Measurements from ENCODE around the gene TCEA3. TPM values are rescaled to one million over a fixed set of nuclear protein-coding genes. Genes with fewer than 3 reads are reported as not detected.

TCEA3 gene
- polyA plus RNA-seq, 1 donor (not counting 4 experiments of a cell fraction or from before 2014, with no cell fraction given), result 0.38 TPM

DNA sequence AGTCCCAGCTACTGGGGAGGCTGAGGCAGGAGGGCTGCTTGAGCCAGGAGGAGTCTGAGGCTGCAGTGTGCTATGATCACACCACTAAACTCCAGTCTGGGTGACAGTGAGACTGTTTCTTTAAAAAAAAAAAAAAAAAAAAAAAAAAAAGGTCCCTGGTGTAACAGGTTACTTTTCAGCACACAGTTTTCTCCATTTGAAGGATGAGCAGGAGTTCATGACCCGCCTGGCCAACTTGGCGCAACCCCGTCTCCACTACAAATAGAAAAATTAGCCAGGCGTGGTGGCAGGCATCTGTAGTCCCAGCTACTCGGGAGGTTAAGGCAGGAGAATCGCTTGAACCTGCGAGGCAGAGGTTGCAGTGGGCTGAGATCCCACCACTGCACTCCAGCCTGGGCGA lies 92.8 kb downstream of the TCEA3 start:
- H3K36me3 ChIP-seq (ENCODE audit: control insufficient read depth in 2 of 2, extremely low read depth in 1 of 2, insufficient read depth in 2 of 2, low read length in 2 of 2), result peaks cover 23 to 32% of the 10 kb centered on the region in 2 experiments
- peaks cover 2% of the 10 kb centered on the region for H3K9me1 ChIP-seq (ENCODE audit: control insufficient read depth, extremely low read depth, insufficient read depth, low read length)
- no peak overlapping the region for H3K4me3 ChIP-seq (ENCODE audit: control insufficient read depth in 2 of 3, extremely low read depth in 1 of 3, insufficient read depth in 2 of 3, low read depth in 1 of 3, low read length in 3 of 3)
- H4K20me1 ChIP-seq (ENCODE audit: control insufficient read depth, extremely low read depth, insufficient read depth, low read length), result peaks cover 6% of the 10 kb centered on the region
- no peak for TF ChIP-seq EZH2 (IDR thresholded peaks at IDR 0.05; ENCODE audit: low read length)
- TF ChIP-seq, protein P1, sequence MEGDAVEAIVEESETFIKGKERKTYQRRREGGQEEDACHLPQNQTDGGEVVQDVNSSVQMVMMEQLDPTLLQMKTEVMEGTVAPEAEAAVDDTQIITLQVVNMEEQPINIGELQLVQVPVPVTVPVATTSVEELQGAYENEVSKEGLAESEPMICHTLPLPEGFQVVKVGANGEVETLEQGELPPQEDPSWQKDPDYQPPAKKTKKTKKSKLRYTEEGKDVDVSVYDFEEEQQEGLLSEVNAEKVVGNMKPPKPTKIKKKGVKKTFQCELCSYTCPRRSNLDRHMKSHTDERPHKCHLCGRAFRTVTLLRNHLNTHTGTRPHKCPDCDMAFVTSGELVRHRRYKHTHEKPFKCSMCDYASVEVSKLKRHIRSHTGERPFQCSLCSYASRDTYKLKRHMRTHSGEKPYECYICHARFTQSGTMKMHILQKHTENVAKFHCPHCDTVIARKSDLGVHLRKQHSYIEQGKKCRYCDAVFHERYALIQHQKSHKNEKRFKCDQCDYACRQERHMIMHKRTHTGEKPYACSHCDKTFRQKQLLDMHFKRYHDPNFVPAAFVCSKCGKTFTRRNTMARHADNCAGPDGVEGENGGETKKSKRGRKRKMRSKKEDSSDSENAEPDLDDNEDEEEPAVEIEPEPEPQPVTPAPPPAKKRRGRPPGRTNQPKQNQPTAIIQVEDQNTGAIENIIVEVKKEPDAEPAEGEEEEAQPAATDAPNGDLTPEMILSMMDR (optimal IDR thresholded peaks at IDR 0.05 in 1 of 3, IDR thresholded peaks at IDR 0.05 in 1 of 3, conservative IDR thresholded peaks at IDR 0.05 in 1 of 3; ENCODE audit: extremely low read depth in 1 of 3, insufficient read depth in 2 of 3, low read length in 3 of 3), result no peak
- no peak overlapping the region for H3K4me2 ChIP-seq (ENCODE audit: control insufficient read depth, extremely low read depth, insufficient read depth, low read depth, low read length)
- no peaks in the 10 kb centered on the region for H3K27me3 ChIP-seq (ENCODE audit: control insufficient read depth, extremely low read depth, insufficient read depth, low read length)
- peaks cover 72% of the 10 kb centered on the region for H3K79me2 ChIP-seq (ENCODE audit: control insufficient read depth, insufficient read depth, low read length)
- no peak overlapping the region for H2AFZ ChIP-seq (ENCODE audit: control insufficient read depth, low read length)
- H3K9ac ChIP-seq (ENCODE audit: control insufficient read depth, extremely low read depth, insufficient read depth, low read length), result no peak overlapping the region
- peaks cover 7% of the 10 kb centered on the region for H3K4me1 ChIP-seq (ENCODE audit: control insufficient read depth, extremely low read depth, insufficient read depth, low read length)
- FAIRE-seq (no peak), DNase-seq (ENCODE audit: low read depth, low spot score) (no peak)
- dilution Hi-C loops (cut with MboI; ENCODE audit: extremely low pct_ligation_motif_present, low sequenced_read_pairs), result loop anchor here (10.0 kb wide), 1 partner anchor 93 kb away; the partner anchor contains the start of gene TCEA3
- no peaks in the 10 kb centered on the region for H3K9me3 ChIP-seq (ENCODE audit: control insufficient read depth, low read depth, low read length)
- H3K27ac ChIP-seq (ENCODE audit: control insufficient read depth, insufficient read depth, low read length), result no peak overlapping the region

Other genes starting within 250 kb of the TCEA3 start
- gene HTR1D, start 207.2 kb downstream of the TCEA3 start, polyA plus RNA-seq, result 0.08 to 0.30 TPM (median 0.14 TPM) in 3 replicates
- 86.2 to 169 TPM (median 129 TPM) in 3 replicates for gene HNRNPR, start 80.5 kb downstream of the TCEA3 start, polyA plus RNA-seq
- 8.9 to 12.6 TPM (median 11.6 TPM) in 3 replicates for gene ZNF436, start 54.9 kb downstream of the TCEA3 start, polyA plus RNA-seq
- gene ASAP3, start 59.4 kb upstream of the TCEA3 start, polyA plus RNA-seq, result 6.4 to 22.6 TPM (median 11.4 TPM) in 3 replicates
- gene E2F2, start 106.5 kb upstream of the TCEA3 start, polyA plus RNA-seq, result 0.05 to 0.12 TPM (median 0.06 TPM) in 3 replicates
- gene ID3, start 134.8 kb upstream of the TCEA3 start, polyA plus RNA-seq, result 12.7 to 62.4 TPM (median 38.0 TPM) in 3 replicates

Measured in keratinocyte (primary cell).